Body of pancreas (tissue), 4 donors: ENCODE results near the gene CD300H.

Experiments
- CTCF ChIP-seq, 7 experiments: fragments of 450-650 bp in 4 of 7; fragments of 200-600 bp in 3 of 7; sonication (generic) in 3 of 7; IDR thresholded peaks; one replicate each; pipeline ENCODE4 v1.5.1; 2016 to 2019; ENCODE audit warnings: antibody characterized with exemption in 7 of 7
- POLR2A ChIP-seq, 3 donors: fragments of 450-650 bp; IDR thresholded peaks; one replicate each; pipeline ENCODE4 v1.6.1; 2016; ENCODE audit warnings: antibody characterized with exemption in 3 of 3, mild to moderate bottlenecking in 2 of 3

- no peak for TF ChIP-seq CTCF (IDR thresholded peaks at IDR 0.05)
- TF ChIP-seq POLR2A (IDR thresholded peaks at IDR 0.05), result no peak
These were observed 2.0 kb upstream of the CD300H start for GRCh38 chr17:74569020-74570003.
